CD14-positive monocyte (primary cell): ENCODE results near the gene APOL6. TPM values are rescaled to one million over a fixed set of nuclear protein-coding genes. Genes with fewer than 3 reads are reported as not detected.

ENCODE experiments used
- DNase-seq, 3 donors: peaks; one replicate each; pipeline ENCODE4 v3.0.0-alpha.2; 2011 to 2022
- H2AFZ ChIP-seq: 2 replicates; pipeline ENCODE4 v1.6.0; 2012; ENCODE audit warnings: mild to moderate bottlenecking, low read depth, low read length, inconsistent platforms; ENCODE audit not compliant: insufficient read depth, poor library complexity, severe bottlenecking
- H3K27ac ChIP-seq, 2 donors: 1 replicate in 1 of 2; 2 replicates in 1 of 2; pipeline ENCODE4 v1.5.1; 2012 to 2013; ENCODE audit warnings: low read length in 2 of 2, control low read depth in 1 of 2, inconsistent platforms in 1 of 2, low read depth in 1 of 2, mild to moderate bottlenecking in 1 of 2
- H3K27me3 ChIP-seq, 2 donors: one replicate each; pipeline versions ENCODE4 v1.6.0 to v1.6.1; 2011 to 2013; ENCODE audit warnings: low read length in 2 of 2; ENCODE audit not compliant: control insufficient read depth in 2 of 2, insufficient read depth in 2 of 2
- H3K36me3 ChIP-seq, 2 donors: replicated peaks in 1 of 2; 1 replicate in 1 of 2; 2 replicates in 1 of 2; pipeline versions ENCODE4 v1.5.1 to v1.6.1; 2012 to 2013; ENCODE audit warnings: low read length in 2 of 2, control low read depth in 1 of 2, inconsistent platforms in 1 of 2, mild to moderate bottlenecking in 1 of 2; ENCODE audit not compliant: insufficient read depth in 2 of 2, control insufficient read depth in 1 of 2
- H3K4me1 ChIP-seq, 2 donors: 1 replicate in 1 of 2; 2 replicates in 1 of 2; pipeline versions ENCODE4 v1.5.1 to v1.6.1; 2012 to 2013; ENCODE audit warnings: low read length in 2 of 2, control low read depth in 1 of 2, inconsistent platforms in 1 of 2, mild to moderate bottlenecking in 1 of 2, moderate library complexity in 1 of 2; ENCODE audit not compliant: insufficient read depth in 2 of 2, control insufficient read depth in 1 of 2
- H3K4me2 ChIP-seq: replicated peaks from 2 replicates; pipeline ENCODE3; 2012; ENCODE audit warnings: low read length, moderate library complexity, mild to moderate bottlenecking; ENCODE audit not compliant: poor library complexity, severe bottlenecking; ENCODE audit errors: extremely low read depth
- H3K4me3 ChIP-seq, 3 experiments: fragments of 200-600 bp in 1 of 3; sonication (generic) in 1 of 3; replicated peaks in 1 of 3; 1 replicate in 2 of 3; 2 replicates in 1 of 3; pipeline ENCODE4 v1.5.1; 2011 to 2013; ENCODE audit warnings: low read length in 3 of 3, mild to moderate bottlenecking in 3 of 3, control low read depth in 2 of 3, low read depth in 2 of 3, inconsistent platforms in 1 of 3, moderate library complexity in 1 of 3
- H3K79me2 ChIP-seq: 2 replicates; pipeline ENCODE4 v1.6.0; 2012; ENCODE audit warnings: mild to moderate bottlenecking, control low read depth, inconsistent platforms, low read length, moderate library complexity; ENCODE audit not compliant: insufficient read depth
- H3K9ac ChIP-seq: 2 replicates; pipeline ENCODE4 v1.6.0; 2017; ENCODE audit warnings: low read length, mild to moderate bottlenecking; ENCODE audit not compliant: insufficient read depth, poor library complexity, severe bottlenecking
- H3K9me3 ChIP-seq, 2 donors: replicated peaks in 1 of 2; 1 replicate in 1 of 2; 2 replicates in 1 of 2; pipeline versions ENCODE4 v1.5.1 to v1.6.1; 2012 to 2013; ENCODE audit warnings: low read length in 2 of 2, control low read depth in 1 of 2; ENCODE audit not compliant: control insufficient read depth in 1 of 2, insufficient read depth in 1 of 2
- H4K20me1 ChIP-seq: 2 replicates; pipeline ENCODE4 v1.6.0; 2012; ENCODE audit warnings: mild to moderate bottlenecking, low read length, control low read depth, moderate library complexity; ENCODE audit not compliant: insufficient read depth
- H3K27ac Mint-ChIP-seq, 7 donors: one replicate each; pipeline ENCODE4 v1.8.0; 2020; ENCODE audit warnings: mild to moderate bottlenecking in 7 of 7, mixed read lengths in 7 of 7, moderate library complexity in 6 of 7, inconsistent platforms in 2 of 7
- H3K27me3 Mint-ChIP-seq, 3 donors: one replicate each; pipeline ENCODE4 v1.8.0; 2021 to 2022; ENCODE audit warnings: low read depth in 3 of 3, mild to moderate bottlenecking in 3 of 3, mixed read lengths in 3 of 3, moderate library complexity in 3 of 3, inconsistent platforms in 1 of 3
- H3K36me3 Mint-ChIP-seq, 2 donors: one replicate each; pipeline ENCODE4 v1.8.0; 2020; ENCODE audit warnings: mixed read lengths in 2 of 2, inconsistent platforms in 1 of 2, mild to moderate bottlenecking in 1 of 2
- H3K4me1 Mint-ChIP-seq: one replicate; pipeline ENCODE4 v1.8.0; 2020; ENCODE audit warnings: mild to moderate bottlenecking, mixed read lengths
- H3K4me3 Mint-ChIP-seq, 2 donors: one replicate each; pipeline ENCODE4 v1.8.0; 2020; ENCODE audit warnings: mild to moderate bottlenecking in 2 of 2, mixed read lengths in 2 of 2, moderate library complexity in 1 of 2
- H3K9me3 Mint-ChIP-seq, 7 donors: one replicate each; pipeline ENCODE4 v1.8.0; 2020 to 2022; ENCODE audit warnings: mixed read lengths in 7 of 7, mild to moderate bottlenecking in 6 of 7, moderate library complexity in 6 of 7, inconsistent platforms in 2 of 7
- WGBS: methylation state at CpG from one replicate; pipeline ENCODE4 v1.1.5; 2013; ENCODE audit warnings: missing lambda C conversion rate; ENCODE audit not compliant: insufficient coverage; 5-methylcytosine and 5-hydroxymethylcytosine counted together
- intact Hi-C, 2 donors: fragments of 100-400 bp; cut with micrococcal nuclease; formaldehyde crosslinking; loops; one replicate each; pipeline versions ENCODE4 v1.15.0 to v1.15.1; 2023
- polyA plus RNA-seq, 3 donors: library from polyadenylated mRNA; depleted of rRNA in 1 of 3; unstranded in 2 of 3; stranded (reverse) in 1 of 3; fragments of 300-500 nt in 2 of 3; fragments of >200 nt in 1 of 3; fragmentation: Illumina TruSeq in 2 of 3; gene quantifications; 1 replicate in 2 of 3; 2 replicates in 1 of 3; pipeline ENCODE4 v1.2.3, GENCODE V29; 2012 to 2021
- TF ChIP-seq, protein P1 (sequence below): fragments of 200-600 bp; IDR thresholded peaks from one replicate; pipeline ENCODE4 v1.8.0; 2022; ENCODE audit warnings: antibody characterized with exemption, mild to moderate bottlenecking

Gene APOL6
- polyA plus RNA-seq, 3 donors, result 7.6 to 13.6 (median 9.1) TPM

DNA sequence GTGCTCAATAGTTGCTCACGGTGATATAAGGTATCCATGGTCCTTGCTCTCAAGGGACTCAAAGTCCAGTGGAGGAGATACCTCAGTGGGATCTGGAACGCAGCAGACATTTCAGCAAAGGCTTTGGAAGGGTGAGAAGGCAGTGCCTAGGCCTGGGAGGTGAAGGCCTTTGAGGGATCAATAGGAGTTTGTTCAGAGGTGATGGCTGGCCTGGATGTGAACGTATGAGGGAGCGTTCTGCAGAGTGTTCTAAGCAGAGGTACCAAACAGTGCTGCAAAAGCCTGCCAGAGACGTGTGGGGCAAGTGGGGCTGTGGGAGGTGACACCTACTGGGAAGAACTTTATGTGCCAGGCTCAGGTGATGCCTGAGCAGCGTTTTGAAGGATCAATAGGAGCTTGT lies 23.7 kb upstream of the APOL6 start:
- H3K9ac ChIP-seq, result no peak overlapping the region
- H3K79me2 ChIP-seq, result no peaks in the 10 kb centered on the region
- Mint-ChIP-seq H3K4me3 (peak overlapping the region in 1 of 2 donors; percentile 22), H3K4me1 (peaks cover 18% of the 10 kb centered on the region), H3K27me3 (peaks cover 11 to 27% (median 25%) of the 10 kb centered on the region in 3 donors), H3K36me3 (no peaks in the 10 kb centered on the region), H3K27ac (no peak overlapping the region), H3K9me3 (peaks cover 0 to 6% (median 0%) of the 10 kb centered on the region in 7 donors)
- WGBS, result 87% methylated on average over 5 of the region's 6 CpGs
- H3K27me3 ChIP-seq, result peaks cover 0 to 16% of the 10 kb centered on the region in 2 donors
- TF ChIP-seq, protein P1, sequence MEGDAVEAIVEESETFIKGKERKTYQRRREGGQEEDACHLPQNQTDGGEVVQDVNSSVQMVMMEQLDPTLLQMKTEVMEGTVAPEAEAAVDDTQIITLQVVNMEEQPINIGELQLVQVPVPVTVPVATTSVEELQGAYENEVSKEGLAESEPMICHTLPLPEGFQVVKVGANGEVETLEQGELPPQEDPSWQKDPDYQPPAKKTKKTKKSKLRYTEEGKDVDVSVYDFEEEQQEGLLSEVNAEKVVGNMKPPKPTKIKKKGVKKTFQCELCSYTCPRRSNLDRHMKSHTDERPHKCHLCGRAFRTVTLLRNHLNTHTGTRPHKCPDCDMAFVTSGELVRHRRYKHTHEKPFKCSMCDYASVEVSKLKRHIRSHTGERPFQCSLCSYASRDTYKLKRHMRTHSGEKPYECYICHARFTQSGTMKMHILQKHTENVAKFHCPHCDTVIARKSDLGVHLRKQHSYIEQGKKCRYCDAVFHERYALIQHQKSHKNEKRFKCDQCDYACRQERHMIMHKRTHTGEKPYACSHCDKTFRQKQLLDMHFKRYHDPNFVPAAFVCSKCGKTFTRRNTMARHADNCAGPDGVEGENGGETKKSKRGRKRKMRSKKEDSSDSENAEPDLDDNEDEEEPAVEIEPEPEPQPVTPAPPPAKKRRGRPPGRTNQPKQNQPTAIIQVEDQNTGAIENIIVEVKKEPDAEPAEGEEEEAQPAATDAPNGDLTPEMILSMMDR, result no peak
- H3K36me3 ChIP-seq, result no peaks in the 10 kb centered on the region
- intact Hi-C loops, result loop anchor here (5.0 to 10.0 kb wide), 5 partner anchors 42 to 498 kb away; no protein-coding TSS in a partner anchor
- H3K4me1 ChIP-seq, result peaks cover 12 to 14% of the 10 kb centered on the region in 2 donors
- DNase-seq, result no peak
- H4K20me1 ChIP-seq, result no peaks in the 10 kb centered on the region
- no peak overlapping the region for H2AFZ ChIP-seq
- no peak overlapping the region for H3K4me3 ChIP-seq
- H3K27ac ChIP-seq, result no peak overlapping the region
- peaks cover 0 to 4% of the 10 kb centered on the region in 2 donors for H3K9me3 ChIP-seq
- H3K4me2 ChIP-seq, result no peak overlapping the region

DNA sequence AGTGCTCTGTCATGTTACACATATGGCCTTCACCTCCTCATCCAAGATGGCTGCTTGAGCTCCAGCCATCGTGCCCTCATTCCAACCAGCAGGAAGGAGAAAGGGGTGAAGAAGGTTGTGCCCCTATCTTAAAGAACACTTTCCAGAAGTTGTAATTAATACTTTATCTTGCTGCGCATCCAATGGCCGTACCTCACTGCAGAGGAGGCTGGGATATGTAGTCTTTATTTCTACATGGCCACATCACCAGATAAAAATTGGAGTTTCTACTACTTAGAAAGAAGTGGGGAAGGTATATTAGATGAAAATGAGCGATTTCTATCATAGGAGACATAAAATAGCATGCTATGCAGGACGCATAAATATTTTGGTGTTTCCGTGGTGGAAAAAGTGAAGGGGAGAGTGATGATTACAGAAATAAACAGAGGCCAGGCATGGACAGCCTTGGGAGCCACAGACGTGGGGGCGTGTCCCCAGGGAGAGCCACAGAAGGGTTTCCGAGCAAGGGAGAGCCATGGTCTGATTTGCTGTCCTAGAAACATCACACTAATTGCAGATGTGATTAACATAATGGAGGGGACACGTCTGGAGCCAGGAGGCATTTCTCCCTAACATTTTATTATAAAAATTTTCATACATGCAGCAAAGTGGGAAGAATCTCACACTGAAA lies 22.3 kb upstream of the APOL6 start:
- Histone ChIP-seq H3K36me3 (no peaks in the 10 kb centered on the region), H3K9ac (no peak overlapping the region), H3K27me3 (peaks cover 0 to 16% of the 10 kb centered on the region in 2 donors), H3K27ac (no peak overlapping the region), H2AFZ (no peak overlapping the region), H3K4me2 (no peak overlapping the region), H3K79me2 (no peaks in the 10 kb centered on the region), H3K9me3 (peaks cover 0 to 4% of the 10 kb centered on the region in 2 donors), H3K4me3 (no peak overlapping the region), H4K20me1 (no peaks in the 10 kb centered on the region), H3K4me1 (peaks cover 16 to 25% of the 10 kb centered on the region in 2 donors)
- Mint-ChIP-seq H3K9me3 (peaks cover 0 to 6% (median 0%) of the 10 kb centered on the region in 7 donors), H3K4me1 (peaks cover 29% of the 10 kb centered on the region), H3K27me3 (peaks cover 12 to 27% (median 23%) of the 10 kb centered on the region in 3 donors), H3K27ac (no peak overlapping the region), H3K36me3 (no peaks in the 10 kb centered on the region), H3K4me3 (no peak overlapping the region)
- intact Hi-C loops, result loop anchor here in 1 of 2 donors (1.0 to 10.0 kb wide), 2 partner anchors 19 to 191 kb away; no protein-coding TSS in a partner anchor
- TF ChIP-seq, protein P1, result no peak
- 84% methylated on average over 3 of the region's 10 CpGs for WGBS
- DNase-seq, result no peak
